Right lung (tissue), 5 donors: Measurements from ENCODE around the gene PHB1. TPM values are rescaled to one million over a fixed set of nuclear protein-coding genes. Genes with fewer than 3 reads are reported as not detected.
"Not testable (repeated sequence)": the region's sequence is repeated elsewhere in the genome, so short reads cannot be mapped to it uniquely, and the experiment has no call there.

ENCODE experiments used
- DNase-seq, 2 donors: peaks; one replicate each; pipeline ENCODE4 v3.0.0-alpha.2; 2013
- polyA plus RNA-seq, 5 donors: library from polyadenylated mRNA; unstranded; fragments of 120-200 nt; gene quantifications; one replicate each; pipeline versions ENCODE4 v1.2.1 to v1.2.3, GENCODE V29; 2013; ENCODE audit warnings: inconsistent platforms in 1 of 5, low replicate concordance in 1 of 5; ENCODE audit not compliant: insufficient read length in 5 of 5, insufficient read depth in 1 of 5

The PHB1 gene
- polyA plus RNA-seq, 5 donors: 164 to 189 (median 167) TPM

GRCh38 chr17:49407086-49407485 is 7.6 kb downstream of the PHB1 start:
- DNase-seq: no peak

- DNase-seq: no peak
These were observed 8.1 kb downstream of the PHB1 start for GRCh38 chr17:49406421-49407061.

DNA sequence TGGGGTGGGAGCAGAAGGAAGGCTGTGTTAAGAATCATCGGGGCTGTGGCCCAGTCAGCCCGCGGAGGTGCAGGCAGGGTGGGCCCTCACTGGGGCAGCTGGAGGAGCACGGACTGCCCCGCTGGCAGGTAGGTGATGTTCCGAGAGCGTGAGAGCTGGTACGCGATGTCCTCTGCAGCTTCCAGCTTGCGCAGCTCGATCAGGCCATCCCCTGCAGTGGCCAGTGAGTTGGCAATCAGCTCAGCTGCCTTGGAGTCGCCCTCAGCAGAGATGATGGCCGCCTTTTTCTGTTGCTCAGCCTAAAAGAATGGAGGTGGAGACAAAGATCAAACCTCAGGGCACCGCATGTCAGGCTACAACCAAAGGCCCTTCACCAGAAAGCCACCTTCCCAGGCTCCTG is 9.8 kb downstream of the PHB1 start:
- DNase-seq: no peak

DNA sequence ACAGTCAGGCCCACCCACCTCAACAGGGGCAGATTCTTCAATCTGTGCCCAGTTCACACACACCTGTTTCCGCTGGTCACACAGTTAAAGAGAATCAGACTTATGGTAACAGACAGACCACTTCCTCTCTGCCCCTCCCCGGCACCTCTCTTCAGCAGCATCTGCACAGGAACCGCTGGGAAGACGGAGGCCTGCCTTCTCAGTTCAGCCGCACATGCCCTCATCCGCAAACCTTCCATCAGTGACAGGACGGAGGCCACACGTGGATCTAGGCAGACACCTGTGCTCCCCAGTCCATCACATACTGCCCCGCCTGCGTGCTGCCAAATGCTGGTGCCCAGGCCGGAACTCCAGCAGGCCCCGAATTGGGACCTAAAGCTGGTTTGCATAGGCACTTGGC is 10.3 kb downstream of the PHB1 start:
- DNase-seq: no peak

GRCh38 chr17:49403514-49404289 is 11.0 kb downstream of the PHB1 start:
- no peak for DNase-seq

GRCh38 chr17:49402706-49403105 is 12.0 kb downstream of the PHB1 start:
- no peak for DNase-seq

DNA sequence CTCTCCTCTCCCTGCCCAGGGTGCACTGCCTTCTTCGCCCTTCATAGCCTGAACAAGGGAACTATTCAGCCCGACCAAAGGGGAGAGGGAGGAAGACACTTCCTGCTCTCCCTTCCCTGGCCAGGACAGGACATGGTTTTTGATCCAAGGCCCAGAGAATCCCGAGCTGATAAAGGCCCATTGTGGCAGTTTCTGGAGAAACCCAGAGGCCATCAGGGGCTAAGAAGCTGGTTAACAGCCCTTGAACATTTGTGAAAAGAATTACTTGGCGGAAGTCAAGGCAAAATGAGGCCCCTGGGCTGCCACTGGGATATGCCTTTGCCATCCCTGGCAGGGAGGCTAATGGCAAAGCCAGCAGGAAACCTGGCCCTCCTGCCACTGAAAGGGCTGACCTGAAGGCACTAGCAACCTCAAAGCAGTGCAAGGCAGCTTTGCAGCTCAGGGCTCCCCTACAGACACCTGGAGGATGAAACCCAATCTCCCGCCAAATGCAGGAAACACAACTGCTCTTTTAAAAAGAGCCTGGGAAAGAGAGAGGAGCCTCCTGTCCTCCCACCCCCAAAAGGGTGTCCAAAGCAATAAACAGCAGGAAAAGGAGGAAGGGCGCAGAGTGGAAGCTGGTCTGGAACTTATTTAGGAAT is 12.6 kb downstream of the PHB1 start:
- no peak for DNase-seq

DNA sequence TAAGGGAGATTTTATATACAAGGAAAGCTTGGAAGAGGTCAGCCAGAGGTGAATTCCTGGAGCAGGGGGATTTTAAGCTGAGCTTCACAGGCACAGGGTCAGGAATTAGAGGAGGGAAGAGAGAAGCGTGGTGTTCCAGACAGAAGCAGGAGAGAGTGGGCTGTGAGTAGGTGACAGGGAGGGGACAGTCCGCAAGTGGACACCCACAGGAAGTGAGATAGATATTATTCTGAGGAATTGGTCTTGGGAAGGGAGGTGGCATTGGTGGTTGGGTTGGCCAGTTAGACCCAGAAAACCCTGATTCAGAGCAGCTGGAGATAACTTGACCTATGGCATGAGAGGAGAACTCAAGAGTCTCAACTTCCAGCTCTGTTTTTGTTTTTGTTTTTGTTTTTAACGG is 14.7 kb downstream of the PHB1 start:
- DNase-seq: no peak

- no peak for DNase-seq
These were observed 17.1 kb downstream of the PHB1 start for GRCh38 chr17:49397586-49397985.

- DNase-seq: no peak
These were observed 21.0 kb downstream of the PHB1 start for GRCh38 chr17:49393491-49394255.

- DNase-seq: no peak
These were observed 23.9 kb downstream of the PHB1 start for GRCh38 chr17:49390548-49391324.

DNA sequence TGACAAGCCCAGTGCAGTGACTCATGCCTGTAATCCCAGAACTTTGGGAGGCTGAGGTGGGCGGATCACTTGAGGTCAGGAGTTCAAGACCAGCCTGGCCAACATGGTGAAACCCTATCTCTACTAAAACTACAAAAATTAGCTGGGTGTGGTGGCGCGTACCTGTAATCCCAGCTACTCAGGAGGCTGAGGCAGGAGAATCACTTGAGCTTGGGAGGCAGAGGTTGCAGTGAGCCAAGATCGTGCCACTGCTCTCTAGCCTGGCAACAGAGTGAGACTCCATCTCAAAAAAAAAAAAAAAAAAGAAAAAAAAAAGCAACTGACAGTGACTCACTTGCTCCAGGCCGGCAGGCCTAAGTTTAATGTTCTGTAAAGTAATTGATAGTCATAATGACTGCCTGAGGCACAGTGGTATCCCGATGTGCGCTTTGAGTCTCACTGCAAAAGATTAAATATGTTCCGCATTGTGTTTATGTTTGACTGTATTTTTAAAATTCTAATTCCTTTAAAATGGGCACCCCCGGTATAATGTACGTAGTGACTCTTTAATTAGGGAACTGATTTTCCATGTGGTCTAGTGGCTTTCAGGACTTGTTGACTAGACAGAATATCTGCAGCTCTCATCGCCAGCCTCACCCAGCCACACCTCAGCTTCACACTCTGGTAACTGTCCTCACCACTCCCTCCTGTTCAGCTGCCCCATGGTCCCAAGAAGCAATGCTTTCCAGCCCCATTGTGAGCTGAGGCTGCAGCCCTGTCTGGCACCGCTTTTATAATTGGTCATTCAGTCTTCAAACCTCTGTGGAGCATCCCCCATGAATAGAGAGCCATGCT is 25.0 kb downstream of the PHB1 start:
- DNase-seq: not testable (repeated sequence)

DNA sequence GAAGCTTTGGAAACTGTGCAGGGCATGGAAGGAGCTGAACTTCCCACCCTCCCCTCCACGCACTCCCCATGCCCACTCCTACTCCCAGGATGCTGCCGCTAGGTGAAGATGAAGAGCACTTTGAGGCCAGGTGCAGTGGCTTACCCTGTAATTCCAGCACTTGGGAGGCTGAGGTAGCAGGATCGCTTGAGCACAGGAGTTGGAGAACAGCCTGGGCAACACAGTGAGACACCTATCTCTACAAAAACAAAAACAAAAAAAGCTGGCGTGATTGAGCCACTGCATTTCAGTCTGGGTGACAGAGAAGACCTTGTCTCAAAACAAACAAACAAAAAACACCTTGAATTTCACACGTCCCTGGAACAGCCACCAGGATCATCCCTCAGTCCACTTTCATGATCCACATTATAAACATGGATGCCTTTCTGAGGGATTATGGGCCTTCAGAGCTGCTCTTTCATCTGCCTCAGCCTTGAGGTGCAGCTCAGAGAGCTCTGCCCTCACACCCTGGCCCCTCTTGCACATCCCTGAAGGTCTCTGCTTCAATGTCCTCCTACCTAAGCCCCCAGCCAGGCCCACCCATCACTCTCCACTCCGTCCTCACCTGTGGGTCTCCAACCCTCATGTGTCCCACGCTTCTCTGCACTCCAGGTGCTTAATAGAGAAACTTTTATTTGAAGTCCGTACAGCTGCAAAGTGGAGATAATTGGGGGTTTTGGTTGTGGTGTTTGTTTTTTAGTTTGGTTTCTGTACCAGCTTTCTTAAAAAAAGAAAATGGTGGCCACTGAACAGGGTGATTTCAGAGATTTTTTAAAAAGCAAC is 25.8 kb downstream of the PHB1 start:
- DNase-seq: no peak

DNA sequence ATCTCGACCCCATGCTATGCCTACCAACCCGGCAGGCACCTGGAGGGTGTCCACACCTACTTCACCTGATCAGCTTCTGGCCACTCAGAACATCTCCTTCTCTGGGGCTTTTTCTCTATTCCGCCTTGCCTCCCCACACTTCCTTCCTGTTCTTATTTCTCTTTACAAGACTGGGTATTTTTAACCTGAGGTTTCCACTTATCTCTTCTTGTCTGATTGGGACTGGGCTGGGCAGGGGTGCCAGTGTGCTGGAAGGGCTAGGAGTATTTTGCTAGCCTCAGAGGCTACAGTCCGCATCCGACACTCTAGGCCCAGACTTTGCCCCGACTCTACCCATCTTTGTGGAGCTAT is 26.4 kb downstream of the PHB1 start:
- DNase-seq: no peak

DNA sequence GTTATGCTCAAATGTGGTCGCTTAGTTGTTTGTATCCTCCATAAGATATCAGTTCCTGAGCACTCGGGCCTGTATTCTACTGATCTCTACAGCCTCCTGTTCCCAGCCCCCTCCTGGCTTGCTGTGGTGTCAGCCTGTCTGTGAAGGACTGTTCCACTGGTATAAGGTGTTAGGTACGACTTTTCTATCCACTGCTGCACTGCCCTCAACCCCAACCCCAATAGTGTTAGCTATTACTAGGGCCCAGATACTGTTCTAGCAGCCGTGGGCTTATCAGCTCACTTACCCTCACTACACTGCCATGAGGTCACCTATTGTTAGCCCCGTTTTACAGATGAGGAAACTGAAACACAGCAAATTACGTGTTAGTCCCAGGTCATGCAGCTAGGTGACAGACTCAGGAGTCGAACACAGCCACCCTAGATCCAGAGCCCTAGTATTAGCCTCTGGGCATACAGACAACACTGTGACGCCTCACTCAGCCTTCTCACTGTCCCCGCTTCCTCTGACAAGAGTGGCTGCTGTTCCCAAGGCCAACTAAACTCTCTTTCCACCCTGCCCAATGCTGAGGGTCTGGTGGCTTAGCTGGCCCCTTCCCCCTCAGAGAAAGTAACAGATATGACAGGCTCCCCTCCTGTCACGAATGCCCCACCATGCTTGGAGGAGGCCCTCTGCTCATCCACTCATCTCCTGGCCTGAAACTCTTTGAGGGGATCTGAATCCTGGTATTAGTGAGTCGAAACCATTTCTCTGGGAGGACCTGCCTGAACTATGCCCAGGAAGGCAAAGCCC is 27.0 kb downstream of the PHB1 start:
- DNase-seq: no peak

DNA sequence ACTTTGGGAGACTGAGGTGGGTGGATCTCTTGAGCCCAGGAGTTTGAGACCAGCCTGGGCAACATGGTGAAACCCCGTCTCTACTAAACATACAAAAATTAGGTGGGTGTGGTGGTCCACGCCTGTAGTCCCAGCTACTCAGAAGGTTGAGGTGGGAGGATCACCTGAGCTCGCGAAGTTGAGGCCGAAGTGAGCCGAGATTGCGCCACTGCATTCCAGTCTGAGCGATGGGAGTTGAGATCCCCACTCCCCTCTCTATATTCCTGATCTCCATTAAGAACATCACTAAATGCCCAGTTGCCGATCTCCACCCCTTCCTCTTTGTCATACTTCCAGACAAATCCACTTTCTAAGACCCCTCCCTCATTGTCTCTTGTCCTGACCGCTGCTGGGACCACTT is 28.3 kb downstream of the PHB1 start:
- DNase-seq: no peak

GRCh38 chr17:49384951-49385350 is 29.7 kb downstream of the PHB1 start:
- no peak for DNase-seq

GRCh38 chr17:49383060-49383459 is 31.6 kb downstream of the PHB1 start:
- DNase-seq: no peak

DNA sequence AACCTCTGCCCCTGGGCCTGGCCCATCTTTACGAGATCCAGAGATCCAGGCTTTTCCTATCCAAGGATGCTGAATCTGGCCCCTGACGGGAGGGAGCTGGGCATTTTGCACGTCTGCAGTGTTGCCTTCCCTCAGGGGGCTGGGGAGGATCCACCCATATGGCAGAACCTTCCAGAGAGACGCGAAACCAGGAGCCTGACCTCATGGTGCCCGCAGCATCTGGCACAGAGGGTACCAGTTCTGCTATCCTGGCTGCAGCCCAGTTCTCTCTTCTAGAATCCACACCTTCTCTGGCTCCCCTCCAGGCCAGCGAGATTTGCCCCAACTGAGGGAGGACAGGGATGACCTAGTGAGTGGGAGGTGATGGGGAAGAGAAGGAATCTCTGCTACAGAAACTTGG is 32.1 kb downstream of the PHB1 start:
- no peak for DNase-seq
